GM12892 (cell line): ENCODE measurements around the gene MYO5A.

Source experiments
- DNase-seq: peaks from one replicate; pipeline ENCODE4 v3.0.0; 2011; ENCODE audit not compliant: insufficient read length
- FAIRE-seq: peaks from 2 replicates; lab custom pipeline; 2011; peaks lifted over from hg19 to GRCh38; lab: Jason Lieb, UNC
- POLR2A ChIP-seq: IDR thresholded peaks from 2 replicates; pipeline ENCODE4 v1.6.1; 2011; ENCODE audit warnings: low read depth, low read length, control low read depth
- POLR2AphosphoS5 ChIP-seq: IDR thresholded peaks from 2 replicates; pipeline ENCODE4 v1.6.1; 2011; ENCODE audit warnings: low read depth, low read length, control low read depth
- TAF1 ChIP-seq: IDR thresholded peaks from 2 replicates; pipeline ENCODE4 v1.6.1; 2011; ENCODE audit warnings: low read depth, mild to moderate bottlenecking, control low read depth, low read length, borderline replicate concordance

MYO5A gene

DNA sequence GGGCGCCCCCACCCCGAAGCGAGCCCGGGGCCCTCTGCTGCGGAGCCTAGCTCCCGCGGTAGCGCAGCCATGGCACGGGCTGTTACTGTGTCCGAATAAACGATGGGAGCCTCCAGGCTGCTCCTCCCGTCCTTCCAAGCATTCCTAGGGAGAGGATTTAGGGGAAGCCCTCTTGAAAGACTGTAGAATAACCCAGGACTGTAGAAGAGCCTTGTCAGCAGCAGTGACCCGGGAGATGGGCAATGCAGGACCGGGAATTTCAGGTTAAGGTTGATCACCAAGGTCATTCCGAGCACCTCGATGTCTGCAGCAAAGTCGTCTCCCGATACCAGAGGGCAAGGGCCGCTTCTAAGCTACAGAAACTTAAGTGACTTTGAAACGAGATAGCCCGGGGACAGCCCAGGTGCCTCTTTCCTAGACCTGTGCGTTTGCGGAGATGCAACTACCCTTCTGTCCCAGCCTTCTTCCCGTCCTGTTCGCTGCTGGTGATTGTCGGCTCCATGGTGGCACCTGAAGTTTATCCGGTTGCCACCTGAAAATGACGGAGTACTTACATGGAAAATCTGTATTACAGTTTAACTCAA, 753 bp upstream of the MYO5A start:
- TF ChIP-seq POLR2AphosphoS5 (no peak), POLR2A (no peak), TAF1 (no peak)
- DNase-seq = no peak
- FAIRE-seq = peak; percentile 33

DNA sequence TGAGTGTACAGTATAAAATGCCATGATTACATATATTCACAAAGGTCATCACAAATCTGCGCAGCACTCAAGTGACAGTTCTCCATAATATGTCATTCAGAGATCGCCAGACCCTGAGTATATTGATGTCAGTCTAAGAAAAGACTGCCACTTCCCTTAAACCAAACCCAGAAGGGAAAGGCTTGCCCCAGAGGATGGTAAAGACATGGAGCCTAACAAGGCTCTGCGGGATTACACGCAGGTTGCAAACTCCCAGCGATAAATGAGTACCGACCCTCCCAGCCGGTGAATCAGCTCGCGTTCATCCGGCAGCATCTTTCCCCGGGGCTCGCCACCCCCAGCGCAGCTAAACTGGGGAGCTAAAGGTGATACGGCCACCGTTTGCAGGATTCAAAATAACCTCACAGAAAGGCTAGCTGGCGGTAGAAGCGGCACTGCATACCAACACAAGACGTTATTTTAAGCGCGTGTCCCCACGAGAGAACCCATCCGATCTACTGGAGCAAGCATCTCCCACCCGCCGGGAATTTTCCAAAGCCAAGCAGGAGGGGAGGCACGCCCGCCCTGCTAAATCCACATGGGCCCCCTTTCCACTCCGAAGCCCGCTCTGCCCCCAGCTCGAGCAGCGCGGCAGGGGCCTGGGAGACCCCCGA, 643 bp downstream of the MYO5A start:
- FAIRE-seq (peak; percentile 79), DNase-seq (peak; percentile 31)
- TF ChIP-seq TAF1 = no peak
- no peak for TF ChIP-seq POLR2AphosphoS5
- no peak for TF ChIP-seq POLR2A

DNA sequence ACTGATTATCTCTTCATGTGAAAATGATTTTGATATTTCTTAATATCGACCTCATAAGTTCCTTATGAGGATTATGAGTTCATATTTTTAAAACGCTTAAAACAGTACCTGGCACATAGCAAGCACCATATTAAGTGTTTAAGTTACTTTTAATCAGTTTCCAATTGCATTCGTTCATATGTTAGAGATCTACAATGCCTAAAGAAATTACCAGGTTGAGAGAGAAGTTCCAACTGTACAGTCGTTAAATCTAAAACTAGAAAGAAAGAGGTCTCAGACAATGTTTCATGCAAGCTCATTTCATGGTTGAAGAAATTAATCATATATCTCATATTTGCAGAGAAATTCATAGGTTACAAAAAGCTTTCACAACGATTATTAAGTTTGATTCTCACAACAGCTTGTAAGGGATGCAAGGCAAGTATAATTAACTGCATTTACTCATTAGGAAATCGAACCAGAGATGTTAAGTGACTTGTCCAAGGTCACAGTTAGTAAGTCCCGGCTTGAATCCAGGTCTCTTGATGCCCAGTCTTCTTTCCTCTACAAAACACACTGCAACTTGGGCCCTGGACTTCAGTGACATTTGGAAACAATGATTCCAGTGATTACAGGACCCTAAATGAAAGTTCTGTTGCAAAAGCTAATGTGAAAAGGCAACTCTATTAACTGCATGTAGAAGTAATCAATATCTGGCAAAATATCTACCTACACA, 1.3 kb downstream of the MYO5A start:
- no peak for FAIRE-seq
- DNase-seq = no peak
- no peak for TF ChIP-seq TAF1

DNA sequence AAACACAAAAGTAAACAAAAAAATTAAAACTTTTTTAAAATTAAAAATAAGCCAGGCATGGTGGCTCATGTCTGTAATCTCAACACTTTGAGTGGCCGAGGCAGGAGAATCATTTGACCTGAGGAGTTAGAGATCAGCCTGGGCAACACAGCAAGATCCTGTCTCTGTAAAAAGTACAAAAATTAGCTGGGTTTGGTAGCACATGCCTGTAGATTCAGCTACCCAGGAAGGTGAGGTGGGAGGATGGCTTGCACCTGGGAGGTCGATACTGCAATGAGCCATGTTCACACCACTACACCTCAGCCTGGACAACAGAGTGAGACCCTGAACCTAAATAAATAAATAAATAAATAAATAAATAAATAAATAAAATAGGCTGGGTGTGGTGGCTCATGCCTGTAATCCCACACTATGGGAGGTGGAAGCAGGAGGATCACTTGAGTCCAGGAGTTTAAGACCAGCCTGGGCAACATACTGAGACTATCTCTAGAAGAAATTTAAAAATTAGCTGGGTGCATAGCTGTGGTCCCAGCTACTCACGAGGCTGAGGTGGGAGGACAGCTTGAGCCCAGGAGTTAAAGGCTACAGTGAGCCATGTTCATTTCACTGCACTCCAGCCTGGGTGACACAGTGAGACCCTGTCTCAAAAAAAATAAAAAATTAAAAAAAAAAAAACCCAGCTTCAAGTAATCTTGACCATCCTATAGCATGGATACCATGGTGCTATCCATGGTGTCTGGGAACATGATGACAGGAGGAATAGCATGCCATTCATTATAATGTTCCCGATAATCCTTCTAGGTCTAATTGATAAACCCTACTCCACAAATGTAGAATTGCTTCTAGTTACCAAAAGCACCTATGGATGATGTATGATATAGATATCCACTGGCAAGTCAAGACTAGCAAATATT, 4.2 kb downstream of the MYO5A start:
- FAIRE-seq = no peak

GRCh38 chr15:52523647-52524046, 5.0 kb downstream of the MYO5A start:
- TF ChIP-seq POLR2A (no peak), TAF1 (no peak), POLR2AphosphoS5 (no peak)
- no peak for FAIRE-seq
- no peak for DNase-seq

More for the DNA sequence above, 4.2 kb downstream of the MYO5A start:
- TF ChIP-seq TAF1 (no peak), POLR2AphosphoS5 (no peak), POLR2A (no peak)
- DNase-seq = no peak

GRCh38 chr15:52523192-52523591, 5.5 kb downstream of the MYO5A start:
- TF ChIP-seq POLR2A = no peak
- TF ChIP-seq TAF1 = no peak
- TF ChIP-seq POLR2AphosphoS5 = no peak
- no peak for FAIRE-seq
- DNase-seq = no peak

GRCh38 chr15:52521682-52522081, 7.0 kb downstream of the MYO5A start:
- TF ChIP-seq POLR2AphosphoS5 (no peak), POLR2A (no peak), TAF1 (no peak)
- no peak for FAIRE-seq

GRCh38 chr15:52520421-52520820, 8.3 kb downstream of the MYO5A start:
- FAIRE-seq (no peak), DNase-seq (no peak)
- TF ChIP-seq POLR2AphosphoS5 (no peak), POLR2A (no peak), TAF1 (no peak)

More at GRCh38 chr15:52521682-52522081, 7.0 kb downstream of the MYO5A start:
- DNase-seq = no peak

- FAIRE-seq (no peak), DNase-seq (no peak)
- no peak for TF ChIP-seq POLR2AphosphoS5
- TF ChIP-seq TAF1 = no peak
- no peak for TF ChIP-seq POLR2A
Measured at GRCh38 chr15:52518487-52519371, 10.0 kb downstream of the MYO5A start.

DNA sequence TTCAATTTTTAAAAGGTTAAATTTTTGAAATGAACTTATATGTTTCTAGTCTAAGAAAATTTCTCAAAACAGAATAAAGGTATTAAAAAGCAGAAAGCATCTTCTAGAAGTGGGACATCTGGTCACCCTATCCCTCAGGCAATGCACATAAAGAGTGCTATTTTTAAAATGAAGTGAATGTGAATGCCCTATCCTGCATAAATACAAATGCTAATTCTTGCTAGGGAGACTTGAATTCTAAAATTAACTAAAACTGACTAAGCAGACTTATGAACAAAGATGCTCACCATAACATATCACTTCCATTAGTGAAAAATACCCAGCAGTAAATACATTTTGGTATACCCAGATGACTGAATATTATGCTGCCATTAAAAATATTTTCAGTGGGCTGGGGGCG, 11.7 kb downstream of the MYO5A start:
- TF ChIP-seq POLR2AphosphoS5 = no peak
- no peak for TF ChIP-seq POLR2A
- no peak for TF ChIP-seq TAF1
- DNase-seq (no peak), FAIRE-seq (no peak)

- no peak for FAIRE-seq
Measured at GRCh38 chr15:52515343-52515742, 13.3 kb downstream of the MYO5A start.

More at GRCh38 chr15:52515343-52515742, 13.3 kb downstream of the MYO5A start:
- DNase-seq = no peak
- TF ChIP-seq POLR2AphosphoS5 (no peak), TAF1 (no peak), POLR2A (no peak)
